SJSA1 (cell line): Measurements from ENCODE around the gene ZBTB7C. TPM values are rescaled to one million over a fixed set of nuclear protein-coding genes. Genes with fewer than 3 reads are reported as not detected.

ENCODE experiments used
- DNase-seq, 2 experiments: peaks; one replicate each; pipeline ENCODE4 v3.0.0-alpha.2; 2015 to 2020; ENCODE audit warnings: low spot score in 2 of 2, low read depth in 1 of 2
- H3K27ac ChIP-seq: fragments of 250-450 bp; sonication (Bioruptor Pico); 2 replicates; pipeline ENCODE4 v1.5.1; 2020; ENCODE audit warnings: mild to moderate bottlenecking, moderate library complexity
- H3K27me3 ChIP-seq: fragments of 250-450 bp; sonication (Bioruptor Pico); replicated peaks from 2 replicates; pipeline ENCODE4 v1.5.1; 2020; ENCODE audit warnings: mild to moderate bottlenecking, moderate library complexity
- H3K36me3 ChIP-seq: fragments of 250-450 bp; sonication (Bioruptor Pico); 2 replicates; pipeline ENCODE4 v1.5.1; 2020; ENCODE audit warnings: mild to moderate bottlenecking
- H3K4me1 ChIP-seq: fragments of 250-450 bp; sonication (Bioruptor Pico); replicated peaks from 2 replicates; pipeline ENCODE4 v1.6.1; 2021; ENCODE audit warnings: mild to moderate bottlenecking
- H3K4me3 ChIP-seq: fragments of 250-450 bp; sonication (Bioruptor Pico); 2 replicates; pipeline ENCODE4 v1.5.1; 2020; ENCODE audit warnings: mild to moderate bottlenecking
- H3K9me3 ChIP-seq: fragments of 250-450 bp; sonication (Bioruptor Pico); replicated peaks from 2 replicates; pipeline ENCODE4 v1.5.1; 2020; ENCODE audit warnings: mild to moderate bottlenecking
- total RNA-seq: library from RNA; depleted of rRNA; stranded (reverse); fragments of >200 nt; shearing (Covaris generic); gene quantifications from 2 replicates; pipeline ENCODE4 v1.2.3, GENCODE V29; 2014

The ZBTB7C gene
- total RNA-seq, 1 experiment from 2014 or later, result 0.50 TPM

GRCh38 chr18:48364146-48364545 lies 45.0 kb downstream of the ZBTB7C start:
- Histone ChIP-seq H3K36me3 (no peaks in the 10 kb centered on the region), H3K27ac (no peak overlapping the region), H3K4me1 (no peaks in the 10 kb centered on the region), H3K9me3 (0 out of 2 replicates have a peak, but pooled peaks cover 2% of the 10 kb centered on the region), H3K4me3 (no peak overlapping the region), H3K27me3 (0 out of 2 replicates have a peak, but pooled peaks cover 2% of the 10 kb centered on the region)
- peak in 1 of 2 experiments; percentile 18 for DNase-seq

GRCh38 chr18:48363175-48363574 lies 46.0 kb downstream of the ZBTB7C start:
- DNase-seq, result peak in 1 of 2 experiments; percentile 8
- Histone ChIP-seq H3K9me3 (0 out of 2 replicates have a peak, but pooled peaks cover 2% of the 10 kb centered on the region), H3K27ac (no peak overlapping the region), H3K27me3 (0 out of 2 replicates have a peak, but pooled peaks cover under 1% of the 10 kb centered on the region), H3K4me1 (no peaks in the 10 kb centered on the region), H3K4me3 (no peak overlapping the region), H3K36me3 (no peaks in the 10 kb centered on the region)

GRCh38 chr18:48361801-48362200 lies 47.4 kb downstream of the ZBTB7C start:
- 0 out of 2 replicates have a peak, but pooled peaks cover 2% of the 10 kb centered on the region for H3K9me3 ChIP-seq
- no peak overlapping the region for H3K27ac ChIP-seq
- no peaks in the 10 kb centered on the region for H3K27me3 ChIP-seq
- peak in 1 of 2 experiments; percentile 35 for DNase-seq
- H3K36me3 ChIP-seq, result no peaks in the 10 kb centered on the region
- no peak overlapping the region for H3K4me3 ChIP-seq
- H3K4me1 ChIP-seq, result no peaks in the 10 kb centered on the region

GRCh38 chr18:48360376-48361021 lies 48.7 kb downstream of the ZBTB7C start:
- Histone ChIP-seq H3K4me3 (no peak overlapping the region), H3K36me3 (no peaks in the 10 kb centered on the region), H3K4me1 (no peaks in the 10 kb centered on the region), H3K9me3 (0 out of 2 replicates have a peak, but pooled peaks cover 2% of the 10 kb centered on the region), H3K27ac (no peak overlapping the region), H3K27me3 (no peaks in the 10 kb centered on the region)
- DNase-seq, result peak in 1 of 2 experiments; percentile 32

- no peaks in the 10 kb centered on the region for H3K9me3 ChIP-seq
- H3K27me3 ChIP-seq, result 0 out of 2 replicates have a peak, but pooled peaks cover 2% of the 10 kb centered on the region
- DNase-seq, result peak in 1 of 2 experiments; percentile 16
- H3K36me3 ChIP-seq, result no peaks in the 10 kb centered on the region
- no peaks in the 10 kb centered on the region for H3K4me1 ChIP-seq
- no peak overlapping the region for H3K4me3 ChIP-seq
- no peak overlapping the region for H3K27ac ChIP-seq
Observed at GRCh38 chr18:48359626-48360025, 49.6 kb downstream of the ZBTB7C start.

- Histone ChIP-seq H3K4me3 (no peak overlapping the region), H3K27ac (no peak overlapping the region), H3K9me3 (no peaks in the 10 kb centered on the region), H3K4me1 (no peaks in the 10 kb centered on the region), H3K36me3 (no peaks in the 10 kb centered on the region), H3K27me3 (0 out of 2 replicates have a peak, but pooled peaks cover 2% of the 10 kb centered on the region)
- peak in 1 of 2 experiments; percentile 15 for DNase-seq
Observed at GRCh38 chr18:48358868-48359267, 50.3 kb downstream of the ZBTB7C start.

- H3K4me3 ChIP-seq, result no peak overlapping the region
- H3K36me3 ChIP-seq, result no peaks in the 10 kb centered on the region
- DNase-seq, result peak in 1 of 2 experiments; percentile 28
- peaks cover 5% of the 10 kb centered on the region; the same call in 1 of the 2 replicates for H3K27me3 ChIP-seq
- no peak overlapping the region for H3K27ac ChIP-seq
- no peaks in the 10 kb centered on the region for H3K9me3 ChIP-seq
- H3K4me1 ChIP-seq, result no peaks in the 10 kb centered on the region
Observed at GRCh38 chr18:48356909-48357631, 52.1 kb downstream of the ZBTB7C start.

GRCh38 chr18:48356151-48356745 lies 52.9 kb downstream of the ZBTB7C start:
- Histone ChIP-seq H3K9me3 (no peaks in the 10 kb centered on the region), H3K27me3 (peaks cover 5% of the 10 kb centered on the region; the same call in 1 of the 2 replicates), H3K36me3 (no peaks in the 10 kb centered on the region), H3K4me1 (no peaks in the 10 kb centered on the region), H3K27ac (no peak overlapping the region), H3K4me3 (no peak overlapping the region)
- peak in 1 of 2 experiments; percentile 33 for DNase-seq

GRCh38 chr18:48355276-48356115 lies 53.7 kb downstream of the ZBTB7C start:
- no peak overlapping the region for H3K27ac ChIP-seq
- peak in 1 of 2 experiments; percentile 32 for DNase-seq
- H3K9me3 ChIP-seq, result no peaks in the 10 kb centered on the region
- no peaks in the 10 kb centered on the region for H3K4me1 ChIP-seq
- peaks cover 5% of the 10 kb centered on the region; the same call in 1 of the 2 replicates for H3K27me3 ChIP-seq
- no peaks in the 10 kb centered on the region for H3K36me3 ChIP-seq
- H3K4me3 ChIP-seq, result no peak overlapping the region

GRCh38 chr18:48354746-48355260 lies 54.4 kb downstream of the ZBTB7C start:
- no peaks in the 10 kb centered on the region for H3K4me1 ChIP-seq
- H3K4me3 ChIP-seq, result no peak overlapping the region
- DNase-seq, result no peak
- H3K27ac ChIP-seq, result no peak overlapping the region
- H3K9me3 ChIP-seq, result no peaks in the 10 kb centered on the region
- peaks cover 5% of the 10 kb centered on the region; the same call in 1 of the 2 replicates for H3K27me3 ChIP-seq
- H3K36me3 ChIP-seq, result no peaks in the 10 kb centered on the region

GRCh38 chr18:48352051-48352755 lies 57.0 kb downstream of the ZBTB7C start:
- Histone ChIP-seq H3K4me1 (peaks cover 5% of the 10 kb centered on the region; the same call in 1 of the 2 replicates), H3K36me3 (no peaks in the 10 kb centered on the region)

GRCh38 chr18:48351216-48352050 lies 57.8 kb downstream of the ZBTB7C start:
- H3K4me3 ChIP-seq, result no peak overlapping the region
- H3K4me1 ChIP-seq, result peaks cover 5% of the 10 kb centered on the region; the same call in 1 of the 2 replicates
- no peak for DNase-seq
- H3K27ac ChIP-seq, result no peak overlapping the region
- H3K36me3 ChIP-seq, result no peaks in the 10 kb centered on the region
- H3K9me3 ChIP-seq, result no peaks in the 10 kb centered on the region
- H3K27me3 ChIP-seq, result peaks cover 5% of the 10 kb centered on the region; the same call in 1 of the 2 replicates

More at GRCh38 chr18:48352051-48352755, 57.0 kb downstream of the ZBTB7C start:
- Histone ChIP-seq H3K27ac (no peak overlapping the region), H3K4me3 (no peak overlapping the region), H3K27me3 (peaks cover 5% of the 10 kb centered on the region; the same call in 1 of the 2 replicates), H3K9me3 (no peaks in the 10 kb centered on the region)
- no peak for DNase-seq
